Smooth muscle cell of trachea (primary cell): ENCODE measurements around the gene PNPLA8. TPM values are rescaled to one million over a fixed set of nuclear protein-coding genes. Genes with fewer than 3 reads are reported as not detected.

Experiments used
- total RNA-seq: library from RNA; depleted of rRNA; stranded (reverse); fragments of >200 nt; gene quantifications from 2 replicates; pipeline ENCODE4 v1.2.1, GENCODE V29; 2014

The PNPLA8 gene
- total RNA-seq: 32.3 and 41.7 TPM in 2 replicates

GRCh38 chr7:108525985-108526767, at the start of gene PNPLA8:
TSS of gene PNPLA8 (minus strand) at chr7:108526135. CDS start at chr7:108515491, 10,644 bp downstream.

GRCh38 chr7:108569381-108570145, 43.6 kb upstream of the PNPLA8 start, which contains the start of the genes DNAJB9 and THAP5:
TSS of gene DNAJB9 (plus strand) at chr7:108569874. CDS start at chr7:108571727, 1,853 bp downstream.
TSS of gene THAP5 (minus strand) at chr7:108569706. CDS start at chr7:108569569, 137 bp downstream.

GRCh38 chr7:108455998-108456677, 69.8 kb downstream of the PNPLA8 start, which contains the start of gene NRCAM:
TSS of gene NRCAM (minus strand) at chr7:108456436. CDS start at chr7:108240064, 216,372 bp downstream.

Other genes with a start within 250 kb of the PNPLA8 start
- 0.50 and 1.5 TPM in 2 replicates for gene NRCAM, start 69.7 kb downstream of the PNPLA8 start, total RNA-seq
- gene THAP5, start 43.6 kb upstream of the PNPLA8 start, total RNA-seq: 15.5 and 17.9 TPM in 2 replicates
- gene DNAJB9, start 43.7 kb upstream of the PNPLA8 start, total RNA-seq: 10.8 and 44.0 TPM in 2 replicates